ENCODE results near the gene ZC3H18.

DNA sequence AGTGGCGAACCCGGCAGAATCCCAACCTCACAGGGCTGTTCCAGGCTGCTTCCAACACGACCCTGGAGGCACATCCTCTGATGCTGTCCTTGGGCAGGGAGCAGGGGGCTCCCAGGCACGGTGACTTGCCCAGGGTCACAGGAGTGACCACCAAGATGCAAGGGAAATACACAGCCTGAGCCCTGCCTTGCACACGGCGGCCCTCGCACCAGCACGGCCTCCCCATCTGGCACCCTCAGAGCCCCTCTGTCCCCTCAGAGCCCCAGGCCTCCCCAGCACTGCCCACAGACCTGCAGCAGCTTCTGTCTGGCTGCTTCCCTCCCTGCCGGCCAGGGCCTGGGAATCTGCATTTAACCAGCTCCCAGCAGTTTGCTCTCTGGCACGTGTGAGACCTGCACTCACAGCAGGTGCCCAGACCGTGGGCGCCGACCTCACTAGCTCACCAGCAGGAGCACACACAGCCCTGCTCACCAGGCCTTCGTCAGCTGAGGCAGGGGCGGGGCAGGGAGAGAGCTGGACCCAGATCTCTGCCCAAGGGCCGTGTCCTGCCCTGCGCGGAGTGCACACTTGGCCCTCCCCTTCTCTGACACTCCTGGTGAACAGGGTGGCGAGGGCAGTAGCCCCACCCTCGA, 29.7 kb upstream of the ZC3H18 start:
- no peak for TF ChIP-seq CSRNP3 (CRISPR knock-in tag; IDR thresholded peaks at IDR 0.05)
- TF ChIP-seq ZNF70 (CRISPR knock-in tag; IDR thresholded peaks at IDR 0.05): no peak
- no peak for TF ChIP-seq ARNTL (CRISPR knock-in tag; IDR thresholded peaks at IDR 0.05; ENCODE audit: borderline replicate concordance, low read depth)
- no peak for TF ChIP-seq ZFP3 (CRISPR knock-in tag; IDR thresholded peaks at IDR 0.05)
- TF ChIP-seq CSDC2 (CRISPR knock-in tag; IDR thresholded peaks at IDR 0.05): no peak
- TF ChIP-seq PATZ1 (CRISPR knock-in tag; IDR thresholded peaks at IDR 0.05; ENCODE audit: borderline replicate concordance): no peak
- no peak for TF ChIP-seq ZNF565 (CRISPR knock-in tag; conservative IDR thresholded peaks at IDR 0.05; ENCODE audit: low read depth)
- TF ChIP-seq ZFP30 (CRISPR knock-in tag; IDR thresholded peaks at IDR 0.05): no peak
- TF ChIP-seq ZC3H10 (CRISPR knock-in tag; IDR thresholded peaks at IDR 0.05): no peak
- no peak for TF ChIP-seq ISL1 (CRISPR knock-in tag; IDR thresholded peaks at IDR 0.05)
- TF ChIP-seq, protein P1, sequence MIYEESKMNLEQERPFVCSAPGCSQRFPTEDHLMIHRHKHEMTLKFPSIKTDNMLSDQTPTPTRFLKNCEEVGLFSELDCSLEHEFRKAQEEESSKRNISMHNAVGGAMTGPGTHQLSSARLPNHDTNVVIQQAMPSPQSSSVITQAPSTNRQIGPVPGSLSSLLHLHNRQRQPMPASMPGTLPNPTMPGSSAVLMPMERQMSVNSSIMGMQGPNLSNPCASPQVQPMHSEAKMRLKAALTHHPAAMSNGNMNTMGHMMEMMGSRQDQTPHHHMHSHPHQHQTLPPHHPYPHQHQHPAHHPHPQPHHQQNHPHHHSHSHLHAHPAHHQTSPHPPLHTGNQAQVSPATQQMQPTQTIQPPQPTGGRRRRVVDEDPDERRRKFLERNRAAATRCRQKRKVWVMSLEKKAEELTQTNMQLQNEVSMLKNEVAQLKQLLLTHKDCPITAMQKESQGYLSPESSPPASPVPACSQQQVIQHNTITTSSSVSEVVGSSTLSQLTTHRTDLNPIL (CRISPR knock-in tag; IDR thresholded peaks at IDR 0.05; ENCODE audit: low read depth): no peak
- TF ChIP-seq BACH2 (CRISPR knock-in tag; IDR thresholded peaks at IDR 0.05; ENCODE audit: borderline replicate concordance): no peak
- TF ChIP-seq OSR1 (CRISPR knock-in tag; IDR thresholded peaks at IDR 0.05): no peak
- no peak for TF ChIP-seq PPARA (CRISPR knock-in tag; IDR thresholded peaks at IDR 0.05; ENCODE audit: borderline replicate concordance)

Data from SK-N-SH treated with all-trans-retinoic acid at 6 μM for 48 hours (cell line).